Measurements from ENCODE around the gene RAVER1. TPM values are rescaled to one million over a fixed set of nuclear protein-coding genes. Genes with fewer than 3 reads are reported as not detected.

The RAVER1 gene
- total RNA-seq, 2 experiments from 2014 or later: 35.7 to 90.7 TPM

DNA sequence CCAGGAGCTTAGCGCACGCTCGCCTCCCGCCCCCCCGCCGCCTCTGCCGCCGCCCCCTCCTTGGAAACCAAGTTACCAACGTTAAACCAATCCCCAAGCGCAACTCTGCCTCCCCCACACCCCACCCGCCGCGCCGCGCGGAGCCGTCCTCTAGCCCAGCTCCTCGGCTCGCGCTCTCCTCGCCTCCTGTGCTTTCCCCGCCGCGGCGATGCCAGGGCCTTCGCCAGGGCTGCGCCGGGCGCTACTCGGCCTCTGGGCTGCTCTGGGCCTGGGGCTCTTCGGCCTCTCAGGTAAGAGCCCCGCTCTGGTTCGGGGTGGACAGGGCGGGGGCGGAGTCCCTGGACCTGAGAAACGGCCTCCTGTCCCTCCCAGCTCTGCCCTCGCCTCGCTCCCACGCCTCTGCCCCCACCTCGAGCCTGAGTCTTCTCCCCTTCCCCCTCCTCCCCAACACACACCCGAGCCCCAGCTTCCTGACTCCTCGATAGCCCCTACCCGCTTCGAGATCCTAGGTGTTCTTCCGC is 43.4 kb downstream of the RAVER1 start, which contains the start of gene ICAM5:
TSS of gene ICAM5 (plus strand) at position 117 of the 521 bp plus-strand sequence. CDS start at position 209, 92 bp downstream.
- CTCF ChIA-PET (ENCODE audit: unreplicated experiment): interaction anchor here (1.0 to 1.8 kb wide), 2 partner anchors 20 to 30 kb away, joined by 3 to 5 read pairs; no protein-coding TSS in a partner anchor
- Histone ChIP-seq H3K36me3 (ENCODE audit: insufficient read depth, low read length) (peaks cover 11% of the 10 kb centered on the region; the same call in 1 of the 2 replicates), H3K9me2 (ENCODE audit: insufficient read depth, low read length) (no peaks in the 10 kb centered on the region), H3K9me3 (ENCODE audit: low read length) (no peaks in the 10 kb centered on the region), H2AFZ (ENCODE audit: low read length) (peak within 1 kb of the TSS; percentile 90), H3K4me2 (ENCODE audit: low read length) (peak within 1 kb of the TSS; percentile 83), H3K4me1 (ENCODE audit: insufficient read depth, low read length, poor library complexity, severe bottlenecking) (peaks cover 72% of the 10 kb centered on the region), H3K79me2 (ENCODE audit: insufficient read depth, low read depth, low read length) (no peaks in the 10 kb centered on the region), H3K4me3 (ENCODE audit: low read depth, low read length, poor library complexity, severe bottlenecking) (peak within 1 kb of the TSS; percentile 68), H3K27ac (ENCODE audit: low read depth, low read length, poor library complexity, severe bottlenecking) (peak within 1 kb of the TSS; percentile 56), H4K20me1 (ENCODE audit: insufficient read depth, low read length) (no peaks in the 10 kb centered on the region)
- TF ChIP-seq EZH2phosphoT487 (IDR thresholded peaks at IDR 0.05; ENCODE audit: borderline replicate concordance, low read depth, low read length): no peak
- TF ChIP-seq, protein P1, sequence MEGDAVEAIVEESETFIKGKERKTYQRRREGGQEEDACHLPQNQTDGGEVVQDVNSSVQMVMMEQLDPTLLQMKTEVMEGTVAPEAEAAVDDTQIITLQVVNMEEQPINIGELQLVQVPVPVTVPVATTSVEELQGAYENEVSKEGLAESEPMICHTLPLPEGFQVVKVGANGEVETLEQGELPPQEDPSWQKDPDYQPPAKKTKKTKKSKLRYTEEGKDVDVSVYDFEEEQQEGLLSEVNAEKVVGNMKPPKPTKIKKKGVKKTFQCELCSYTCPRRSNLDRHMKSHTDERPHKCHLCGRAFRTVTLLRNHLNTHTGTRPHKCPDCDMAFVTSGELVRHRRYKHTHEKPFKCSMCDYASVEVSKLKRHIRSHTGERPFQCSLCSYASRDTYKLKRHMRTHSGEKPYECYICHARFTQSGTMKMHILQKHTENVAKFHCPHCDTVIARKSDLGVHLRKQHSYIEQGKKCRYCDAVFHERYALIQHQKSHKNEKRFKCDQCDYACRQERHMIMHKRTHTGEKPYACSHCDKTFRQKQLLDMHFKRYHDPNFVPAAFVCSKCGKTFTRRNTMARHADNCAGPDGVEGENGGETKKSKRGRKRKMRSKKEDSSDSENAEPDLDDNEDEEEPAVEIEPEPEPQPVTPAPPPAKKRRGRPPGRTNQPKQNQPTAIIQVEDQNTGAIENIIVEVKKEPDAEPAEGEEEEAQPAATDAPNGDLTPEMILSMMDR (conservative IDR thresholded peaks at IDR 0.05; ENCODE audit: low read length): no peak
- BruUV-seq (replicated peaks): no TSS peak
- DNase-seq (ENCODE audit: low spot score): peak; percentile 29
- POLR2A ChIA-PET: interaction anchor here (0.6 to 1.6 kb wide), 8 partner anchors 9 to 121 kb away, joined by 3 to 13 read pairs (median 4); partner anchors contain the start of gene ICAM1
- intact Hi-C loops (cut with micrococcal nuclease; ENCODE audit: unreplicated experiment): no loop called here

DNA sequence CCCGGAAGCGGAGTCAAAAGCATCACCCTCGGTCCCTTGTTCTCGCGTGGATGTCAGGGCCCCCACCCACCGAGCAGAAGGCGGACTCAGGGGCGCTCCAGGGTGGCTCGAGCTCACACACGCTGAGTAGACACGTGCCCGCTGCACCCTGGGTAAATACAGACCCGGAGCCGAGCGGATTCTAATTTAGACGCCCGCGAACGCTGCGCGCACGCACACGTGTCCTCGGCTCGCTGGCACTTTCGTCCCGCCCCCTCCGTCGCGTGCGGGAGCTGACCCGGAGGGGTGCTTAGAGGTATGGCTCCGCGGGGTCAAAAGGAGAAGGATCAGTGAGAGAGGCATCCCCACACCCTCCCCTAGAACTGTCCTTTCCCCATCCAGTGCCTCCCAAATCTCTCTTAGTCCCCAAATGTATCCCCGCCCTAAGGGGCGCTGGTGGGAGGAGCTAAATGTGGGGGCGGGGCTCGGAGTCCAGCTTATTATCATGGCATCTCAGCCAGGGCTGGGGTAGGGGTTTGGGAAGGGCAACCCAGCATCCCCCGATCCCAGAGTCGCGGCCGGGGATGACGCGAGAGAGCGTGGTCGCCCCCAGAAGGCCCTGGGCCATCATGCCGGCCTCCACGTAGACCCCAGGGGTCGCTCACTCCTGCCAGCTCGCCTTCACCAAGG is 44.0 kb downstream of the RAVER1 start:
- CTCF ChIA-PET (ENCODE audit: unreplicated experiment): interaction anchor here (0.9 to 1.8 kb wide), 4 partner anchors 17 to 44 kb away, joined by 3 to 5 read pairs (median 4); partner anchors contain the start of gene RAVER1
- Histone ChIP-seq H3K36me3 (ENCODE audit: insufficient read depth, low read length) (peaks cover 11% of the 10 kb centered on the region; the same call in 1 of the 2 replicates), H3K9me2 (ENCODE audit: insufficient read depth, low read length) (no peaks in the 10 kb centered on the region), H3K4me1 (ENCODE audit: insufficient read depth, low read length, poor library complexity, severe bottlenecking) (peaks cover 72% of the 10 kb centered on the region), H3K4me3 (ENCODE audit: low read depth, low read length, poor library complexity, severe bottlenecking) (peak overlapping the region; percentile 68), H3K79me2 (ENCODE audit: insufficient read depth, low read depth, low read length) (no peaks in the 10 kb centered on the region), H2AFZ (ENCODE audit: low read length) (peak overlapping the region; percentile 90), H3K4me2 (ENCODE audit: low read length) (peak overlapping the region; percentile 83), H3K27ac (ENCODE audit: low read depth, low read length, poor library complexity, severe bottlenecking) (peak overlapping the region; percentile 56), H3K9me3 (ENCODE audit: low read length) (no peaks in the 10 kb centered on the region), H4K20me1 (ENCODE audit: insufficient read depth, low read length) (no peaks in the 10 kb centered on the region)
- no TSS peak for BruUV-seq (replicated peaks)
- peak; percentile 89 for DNase-seq (ENCODE audit: low spot score)
- intact Hi-C loops (cut with micrococcal nuclease; ENCODE audit: unreplicated experiment): no loop called here
- POLR2A ChIA-PET: interaction anchor here (0.6 to 1.6 kb wide), 8 partner anchors 9 to 122 kb away, joined by 3 to 13 read pairs (median 4); partner anchors contain the start of gene ICAM1
- TF ChIP-seq, protein P1 (conservative IDR thresholded peaks at IDR 0.05; ENCODE audit: low read length): no peak
- TF ChIP-seq EZH2phosphoT487 (IDR thresholded peaks at IDR 0.05; ENCODE audit: borderline replicate concordance, low read depth, low read length): no peak

Data from OCI-LY7 (cell line).